Heart left ventricle (tissue), 16 donors: Measurements from ENCODE around the gene RUFY3. TPM values are rescaled to one million over a fixed set of nuclear protein-coding genes. Genes with fewer than 3 reads are reported as not detected.

Source experiments
- ATAC-seq, 4 donors: fragments of 200-7000 bp; cut with Tn5 transposase; one replicate each; pipeline ENCODE4 v1.9.1; 2020 to 2022; ENCODE audit warnings: moderate library complexity in 4 of 4, mild to moderate bottlenecking in 3 of 4, moderate number of reproducible peaks in 1 of 4
- DNase-seq, 5 donors: peaks; one replicate each; pipeline ENCODE4 v3.0.0-alpha.2; 2020
- H3K27ac ChIP-seq, 12 donors: fragments of 200-600 bp; sonication (generic) in 4 of 12; one replicate each; pipeline versions ENCODE4 v1.5.0 to v1.8.0; 2016 to 2022; ENCODE audit warnings: mild to moderate bottlenecking in 2 of 12
- H3K27me3 ChIP-seq, 9 donors: fragments of 200-600 bp; sonication (generic) in 2 of 9; one replicate each; pipeline versions ENCODE4 v1.5.1 to v1.8.0; 2016 to 2022; ENCODE audit warnings: mild to moderate bottlenecking in 3 of 9
- H3K36me3 ChIP-seq, 9 donors: fragments of 200-600 bp; sonication (generic) in 2 of 9; one replicate each; pipeline versions ENCODE4 v1.5.0 to v1.8.0; 2018 to 2022; ENCODE audit warnings: mild to moderate bottlenecking in 2 of 9
- H3K4me1 ChIP-seq, 12 donors: fragments of 200-600 bp; sonication (generic) in 4 of 12; one replicate each; pipeline versions ENCODE4 v1.5.0 to v1.8.0; 2016 to 2022; ENCODE audit warnings: mild to moderate bottlenecking in 3 of 12
- H3K4me3 ChIP-seq, 12 donors: fragments of 200-600 bp; sonication (generic) in 4 of 12; one replicate each; pipeline versions ENCODE4 v1.5.0 to v1.8.0; 2017 to 2022; ENCODE audit warnings: mild to moderate bottlenecking in 9 of 12, moderate library complexity in 4 of 12
- H3K9me3 ChIP-seq, 12 donors: fragments of 200-600 bp; sonication (generic) in 4 of 12; one replicate each; pipeline versions ENCODE4 v1.5.0 to v1.8.0; 2016 to 2022; ENCODE audit warnings: mild to moderate bottlenecking in 1 of 12
- POLR2A ChIP-seq, 2 donors: fragments of 450-650 bp; IDR thresholded peaks; one replicate each; pipeline ENCODE4 v1.6.1; 2017; ENCODE audit warnings: antibody characterized with exemption in 2 of 2, mild to moderate bottlenecking in 2 of 2, moderate library complexity in 2 of 2
- WGBS, 4 donors: extraction: QIAGEN DNeasy Blood & Tissue Kit in 2 of 4; methylation state at CpG; one replicate each; pipeline versions ENCODE4 v1.1.5 to v1.1.7; 2013 to 2018; 5-methylcytosine and 5-hydroxymethylcytosine counted together
- intact Hi-C, 10 donors: fragments of 100-400 bp; cut with DNase I; formaldehyde crosslinking; loops; one replicate each; pipeline versions ENCODE4 v1.11.1 to v1.14.2; 2022
- polyA plus RNA-seq, 2 donors: library from polyadenylated mRNA; stranded (reverse); fragments of 200-250 nt; gene quantifications; one replicate each; pipeline ENCODE4 v1.2.3, GENCODE V29; 2013
- total RNA-seq, 9 donors: library from RNA; depleted of rRNA in 2 of 9; stranded (reverse); fragments of >200 nt in 2 of 9; fragmentation: NEBNext Ultra II Directional in 3 of 9; extraction: Animal tissue kit (Norgen Biotek cat#: 25700) in 3 of 9; gene quantifications; one replicate each; pipeline versions ENCODE4 v1.1.0 to v1.2.4, GENCODE V29; 2016 to 2023
- TF ChIP-seq, protein P1 (sequence below), 12 donors: fragments of 200-600 bp; sonication (generic) in 4 of 12; IDR thresholded peaks; one replicate each; pipeline versions ENCODE4 v1.5.0 to v1.8.0; 2018 to 2022; ENCODE audit warnings: antibody characterized with exemption in 12 of 12, mild to moderate bottlenecking in 5 of 12
- donor health status: ischemic (EF 13 %, LVEDD 7.1; RV severe dilation, severe dysfunction).
- donor health status: healthy with polysubstance abuse.
- donor health status: DM: no; HTN: yes; CAD: no.
- donor health status: DM: no; HTN: no; CAD: no.
- donor health status: ischemic (EF 25% LVEDD 6.9; RV normal size, moderate dysfunction).
- donor health status: ischemic (EF 25% LVEDD 5.7; RV mildly dilated, moderate dysfunction).
- donor health status: healthy.
- donor health status: DM: yes; HTN: yes; CAD: no.
- donor health status: ischemic (EF 35%, LVEDD 5.7; RV mildly dilated, moderate dysfunction).
- donor health status: nonischemic (EF 11% LVEDD 7.7; RV severe dilation, severe dysfunction).
- donor health status: DM: yes; HTN: yes; CAD: no.
- donor health status: PGD.
- donor health status: ischemic (EF 29% LVEDD 5.4; RV normal size, mild dysfunction).
- donor health status: nonischemic (EF 23%, LVEDD 6.1; RV moderate dilation, normal function).

The RUFY3 gene
- total and polyA plus RNA-seq, 11 donors, result 12.8 to 33.0 (median 18.7) TPM

DNA sequence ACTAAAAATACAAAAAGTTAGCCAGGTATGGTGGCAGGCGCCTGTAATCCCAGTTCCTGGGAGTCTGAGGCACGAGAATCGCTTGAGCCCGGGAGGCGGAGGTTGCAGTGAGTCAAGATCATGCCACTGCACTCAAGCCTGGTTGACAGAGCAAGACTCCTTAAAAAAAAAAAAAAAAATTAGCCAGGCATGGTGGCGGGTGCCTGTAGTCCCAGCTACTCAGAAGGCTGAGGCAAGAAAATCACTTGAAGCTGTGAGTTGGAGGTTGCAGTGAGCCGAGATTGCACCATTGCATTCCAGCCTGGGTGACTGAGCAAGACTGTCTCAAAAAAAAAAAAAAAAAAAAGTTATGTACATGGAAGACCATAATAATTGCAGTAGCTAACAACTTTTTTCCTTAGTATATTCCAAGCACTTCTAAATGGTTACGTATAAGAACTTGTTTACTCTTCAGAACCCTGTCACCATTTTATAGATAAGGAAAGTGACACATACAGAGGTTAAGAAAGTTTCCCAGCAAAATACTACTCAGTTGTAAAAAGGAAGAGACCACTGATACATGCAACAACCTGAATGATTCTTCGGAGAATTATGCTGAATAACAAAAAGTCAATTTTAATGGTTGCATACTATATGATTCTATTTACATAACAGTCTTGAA, 24.5 kb downstream of the RUFY3 start:
- TF ChIP-seq POLR2A (IDR thresholded peaks at IDR 0.05), result no peak
- TF ChIP-seq, protein P1, sequence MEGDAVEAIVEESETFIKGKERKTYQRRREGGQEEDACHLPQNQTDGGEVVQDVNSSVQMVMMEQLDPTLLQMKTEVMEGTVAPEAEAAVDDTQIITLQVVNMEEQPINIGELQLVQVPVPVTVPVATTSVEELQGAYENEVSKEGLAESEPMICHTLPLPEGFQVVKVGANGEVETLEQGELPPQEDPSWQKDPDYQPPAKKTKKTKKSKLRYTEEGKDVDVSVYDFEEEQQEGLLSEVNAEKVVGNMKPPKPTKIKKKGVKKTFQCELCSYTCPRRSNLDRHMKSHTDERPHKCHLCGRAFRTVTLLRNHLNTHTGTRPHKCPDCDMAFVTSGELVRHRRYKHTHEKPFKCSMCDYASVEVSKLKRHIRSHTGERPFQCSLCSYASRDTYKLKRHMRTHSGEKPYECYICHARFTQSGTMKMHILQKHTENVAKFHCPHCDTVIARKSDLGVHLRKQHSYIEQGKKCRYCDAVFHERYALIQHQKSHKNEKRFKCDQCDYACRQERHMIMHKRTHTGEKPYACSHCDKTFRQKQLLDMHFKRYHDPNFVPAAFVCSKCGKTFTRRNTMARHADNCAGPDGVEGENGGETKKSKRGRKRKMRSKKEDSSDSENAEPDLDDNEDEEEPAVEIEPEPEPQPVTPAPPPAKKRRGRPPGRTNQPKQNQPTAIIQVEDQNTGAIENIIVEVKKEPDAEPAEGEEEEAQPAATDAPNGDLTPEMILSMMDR (IDR thresholded peaks at IDR 0.05), result no peak
- DNase-seq (no peak), ATAC-seq (no peak)
- H3K27ac ChIP-seq, result no peak overlapping the region
- 91 to 96% (median 95%) methylated on average over 9 of the region's 9 CpGs for WGBS, 4 donors
- intact Hi-C loops, result no loop called here
- H3K4me1 ChIP-seq, result peaks cover 0 to 18% (median 1%) of the 10 kb centered on the region in 12 donors
- peaks cover 0 to 4% (median 0%) of the 10 kb centered on the region in 9 donors for H3K36me3 ChIP-seq
- no peak overlapping the region for H3K4me3 ChIP-seq
- H3K27me3 ChIP-seq, result no peaks in the 10 kb centered on the region
- H3K9me3 ChIP-seq, result no peaks in the 10 kb centered on the region

GRCh38 chr4:70747874-70748273, 26.1 kb downstream of the RUFY3 start:
- Histone ChIP-seq H3K27ac (no peak overlapping the region), H3K4me3 (no peak overlapping the region), H3K9me3 (no peaks in the 10 kb centered on the region), H3K36me3 (peaks cover 0 to 4% (median 0%) of the 10 kb centered on the region in 9 donors), H3K27me3 (no peaks in the 10 kb centered on the region), H3K4me1 (peaks cover 0 to 25% (median under 1%) of the 10 kb centered on the region in 12 donors)
- no peak for ATAC-seq
- WGBS, 4 donors, result 90 to 92% (median 91%) methylated on average over 3 of the region's 3 CpGs
- intact Hi-C loops, result no loop called here
- no peak for DNase-seq
- no peak for TF ChIP-seq POLR2A (IDR thresholded peaks at IDR 0.05)
- TF ChIP-seq, protein P1 (IDR thresholded peaks at IDR 0.05), result no peak

- intact Hi-C loops, result no loop called here
- Histone ChIP-seq H3K4me1 (peaks cover 0 to 31% (median 1%) of the 10 kb centered on the region in 12 donors), H3K4me3 (no peak overlapping the region), H3K9me3 (no peaks in the 10 kb centered on the region), H3K27me3 (no peaks in the 10 kb centered on the region), H3K36me3 (peaks cover 0 to 4% (median 0%) of the 10 kb centered on the region in 9 donors), H3K27ac (no peak overlapping the region)
- ATAC-seq (no peak), DNase-seq (no peak)
- no peak for TF ChIP-seq POLR2A (IDR thresholded peaks at IDR 0.05)
- TF ChIP-seq, protein P1 (IDR thresholded peaks at IDR 0.05), result no peak
- 89 to 93% (median 90%) methylated on average over 1 of the region's 1 CpG for WGBS, 4 donors
Measured at GRCh38 chr4:70749313-70749712, 27.5 kb downstream of the RUFY3 start.

DNA sequence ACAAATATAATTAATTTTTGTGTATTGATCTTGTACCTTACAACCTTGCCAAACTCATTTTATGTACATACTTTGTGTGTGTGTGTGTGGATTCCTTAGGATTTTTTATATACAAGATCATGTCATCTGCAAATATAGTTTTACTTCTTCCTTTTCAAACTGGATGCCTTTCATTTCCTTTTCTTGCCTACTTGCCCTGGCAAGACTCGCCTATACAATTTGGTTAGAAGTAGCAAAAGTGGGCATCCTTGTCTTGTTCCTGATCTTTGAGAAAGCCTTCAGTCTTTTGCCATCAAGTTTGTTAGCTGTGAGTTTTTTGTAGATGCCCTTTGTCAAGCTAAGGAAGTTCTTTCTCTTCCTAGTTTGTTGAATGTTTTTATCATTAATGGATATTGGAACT, 30.5 kb downstream of the RUFY3 start:
- no peak for ATAC-seq

More for the DNA sequence above, 30.5 kb downstream of the RUFY3 start:
- Histone ChIP-seq H3K36me3 (peaks cover 0 to 10% (median 0%) of the 10 kb centered on the region in 9 donors), H3K27ac (no peak overlapping the region), H3K4me1 (peaks cover 0 to 39% (median 0%) of the 10 kb centered on the region in 12 donors), H3K9me3 (no peaks in the 10 kb centered on the region), H3K4me3 (no peak overlapping the region), H3K27me3 (no peaks in the 10 kb centered on the region)
- intact Hi-C loops, result no loop called here
- TF ChIP-seq POLR2A (IDR thresholded peaks at IDR 0.05), result no peak
- TF ChIP-seq, protein P1 (IDR thresholded peaks at IDR 0.05), result no peak
- no peak for DNase-seq
- 67 to 83% (median 73%) methylated on average over 1 of the region's 1 CpG for WGBS, 4 donors
